Activated CD4-positive, alpha-beta T cell treated with anti-CD3 and anti-CD28 coated beads, Interleukin-2, Interleukin-4, amounts not matched to agents 100 ng/mL and 50 ng/mL, durations not matched to agents 16 hours and 8 hours (primary cell): ENCODE results near the gene SPTBN1.

Experiments used
- DNase-seq: peaks from one replicate; pipeline ENCODE4 v3.0.0-alpha.2; 2020; ENCODE audit warnings: low spot score

The SPTBN1 gene

DNA sequence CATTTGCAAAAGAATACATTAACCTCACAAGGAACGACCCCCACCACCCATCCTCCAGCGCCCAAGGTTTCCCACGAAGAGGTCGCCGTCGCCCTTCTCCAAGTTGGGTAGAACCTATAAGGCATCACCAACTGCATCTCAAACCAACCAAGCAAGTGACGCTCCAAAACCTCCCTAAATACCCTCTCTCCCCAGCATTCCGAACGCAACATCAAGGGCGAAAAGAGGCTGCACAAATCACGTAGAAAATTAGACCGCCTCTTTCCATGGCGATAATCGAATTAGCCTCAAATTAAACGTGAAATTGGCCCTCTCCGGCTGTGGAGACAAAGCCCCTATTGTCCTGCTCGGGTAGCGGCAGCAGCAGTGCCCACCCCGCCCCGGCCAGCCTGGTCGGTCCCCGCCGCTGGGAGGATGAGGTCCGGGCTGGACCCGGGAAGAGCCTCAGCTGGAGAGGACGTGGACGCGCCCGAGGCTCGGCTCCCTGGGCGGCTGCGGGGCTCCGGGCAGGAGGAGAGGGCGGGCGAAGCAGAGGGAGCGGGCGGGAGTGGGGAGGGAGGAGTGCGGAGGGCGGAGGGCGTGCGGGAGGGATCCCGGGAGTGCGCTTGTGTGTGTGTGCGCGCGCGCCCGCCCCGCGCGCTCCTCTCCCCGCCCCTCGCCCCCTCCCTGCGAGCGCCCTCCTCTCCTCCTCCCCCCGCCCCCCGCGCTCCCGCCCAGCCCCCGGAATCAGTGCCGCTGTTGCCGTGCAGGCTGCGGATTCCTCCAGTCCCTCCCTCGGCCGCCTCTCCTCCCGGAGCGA lies at the start of gene SPTBN1:
TSS of gene SPTBN1 (plus strand) at position 765 of the 799 bp plus-strand sequence. CDS start 70,092 bp downstream, outside the sequence.
- DNase-seq, result no peak

DNA sequence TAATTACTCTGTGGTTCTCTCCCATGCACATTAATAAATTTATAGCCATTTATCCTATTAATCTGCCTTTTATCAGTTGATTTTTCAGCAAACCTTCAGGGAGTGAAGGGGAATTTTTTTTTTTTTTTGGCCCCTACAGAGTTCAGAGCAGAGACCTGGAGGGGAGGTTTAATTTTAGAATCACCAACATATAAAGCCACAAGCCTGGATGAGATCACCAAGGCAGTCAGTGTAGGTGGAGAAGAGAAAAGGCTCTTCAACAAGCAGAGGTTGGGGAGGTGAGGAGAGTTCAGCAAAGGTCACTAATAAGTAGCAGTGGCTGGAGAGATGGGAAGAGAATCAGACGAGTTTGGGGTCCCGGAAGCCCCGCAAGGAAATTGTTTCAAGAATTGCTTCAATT lies 48.4 kb upstream of the SPTBN1 start:
- DNase-seq, result no peak

DNA sequence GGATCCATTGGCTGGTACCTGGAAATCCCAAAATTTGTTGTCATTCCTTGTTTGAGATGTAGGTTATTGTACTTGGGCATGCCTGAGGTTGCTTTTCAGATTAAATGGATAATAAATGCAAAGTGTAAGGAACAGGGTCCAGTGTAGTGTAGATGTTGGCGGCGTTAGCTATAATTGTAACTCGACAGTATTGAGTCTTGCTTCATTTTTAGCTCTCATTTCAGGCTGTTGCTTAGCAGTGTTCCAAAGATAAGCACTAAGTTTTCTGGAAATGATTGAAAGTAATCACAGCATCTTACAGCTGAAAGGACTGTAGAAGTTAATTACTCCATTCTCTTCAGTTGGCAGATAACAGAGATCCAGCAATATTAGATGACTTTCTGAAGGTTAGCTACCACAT lies 47.8 kb upstream of the SPTBN1 start:
- no peak for DNase-seq

DNA sequence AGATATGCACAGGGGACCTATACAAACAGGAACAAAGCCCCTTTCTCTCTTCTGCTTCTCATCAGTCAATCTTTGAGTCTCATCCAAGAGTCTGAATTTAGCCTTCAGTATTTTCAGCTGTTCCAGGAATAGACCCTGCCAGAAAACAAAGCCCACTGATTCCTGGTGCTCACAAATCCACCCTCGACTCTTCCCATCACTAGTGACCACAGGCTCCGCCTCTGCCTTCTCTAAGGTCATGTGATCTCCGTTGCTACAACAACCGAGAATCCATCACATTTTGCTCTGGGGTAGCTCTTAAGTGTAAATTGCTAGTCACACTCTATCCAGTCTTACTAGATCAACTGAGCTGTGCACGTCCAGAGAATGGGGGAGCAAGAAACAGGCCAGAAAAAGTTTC lies 46.4 kb upstream of the SPTBN1 start:
- no peak for DNase-seq

DNA sequence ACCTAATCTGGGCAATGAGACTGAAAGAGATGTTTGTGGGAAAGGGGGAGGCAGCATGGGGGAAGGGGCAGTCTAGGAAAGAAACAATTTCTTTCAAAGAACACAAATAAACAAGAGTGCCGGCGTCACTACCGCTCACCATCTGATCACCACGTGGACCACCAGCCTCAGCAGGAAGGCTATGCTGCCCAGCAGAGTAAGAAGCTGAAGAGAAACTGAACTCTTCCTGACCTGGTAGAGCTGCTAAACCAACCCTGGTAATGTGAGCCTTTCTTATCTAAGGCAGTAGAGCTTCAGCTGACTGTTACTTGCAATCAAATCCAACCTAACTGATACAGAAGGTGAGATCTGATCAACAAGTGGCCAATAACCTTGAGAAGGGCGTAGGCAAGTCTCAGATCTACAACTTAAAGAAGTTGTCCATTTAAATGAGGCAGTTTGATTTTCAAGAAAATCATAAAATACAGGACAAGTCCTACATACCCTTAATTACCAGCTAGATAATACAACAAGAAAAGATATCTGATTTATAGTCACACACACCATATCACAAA lies 44.2 kb upstream of the SPTBN1 start:
- DNase-seq, result no peak

DNA sequence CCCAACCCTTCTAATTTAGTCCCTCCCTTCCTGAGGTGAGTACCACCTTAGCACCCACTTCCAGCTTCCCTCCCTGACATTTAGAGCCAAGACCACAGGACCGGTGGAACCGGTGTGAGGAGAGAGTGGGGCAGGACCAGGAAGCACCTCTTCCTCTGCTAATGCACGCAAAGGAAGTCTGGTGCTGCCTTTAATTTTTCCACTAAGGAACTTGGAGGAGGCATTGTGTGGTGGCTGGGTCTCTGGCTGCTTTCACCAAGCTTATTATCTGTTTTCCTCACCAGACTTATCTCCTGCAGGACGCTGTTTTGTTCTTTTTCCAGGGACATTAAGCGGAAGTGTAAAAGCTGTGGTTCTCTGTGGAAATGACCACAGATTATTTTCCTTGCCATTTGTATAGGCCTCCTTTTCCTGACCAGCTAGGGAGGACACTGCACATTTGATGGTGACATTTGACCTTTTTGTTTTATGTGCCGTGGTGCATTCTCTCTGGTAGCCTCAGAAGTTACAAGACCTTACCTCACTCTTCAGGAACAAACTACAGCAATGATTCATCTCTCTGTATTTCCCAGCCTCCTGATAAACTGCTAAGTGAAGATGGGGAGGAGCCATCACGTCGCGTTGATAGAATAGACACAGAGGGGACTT lies 39.8 kb upstream of the SPTBN1 start:
- no peak for DNase-seq

DNA sequence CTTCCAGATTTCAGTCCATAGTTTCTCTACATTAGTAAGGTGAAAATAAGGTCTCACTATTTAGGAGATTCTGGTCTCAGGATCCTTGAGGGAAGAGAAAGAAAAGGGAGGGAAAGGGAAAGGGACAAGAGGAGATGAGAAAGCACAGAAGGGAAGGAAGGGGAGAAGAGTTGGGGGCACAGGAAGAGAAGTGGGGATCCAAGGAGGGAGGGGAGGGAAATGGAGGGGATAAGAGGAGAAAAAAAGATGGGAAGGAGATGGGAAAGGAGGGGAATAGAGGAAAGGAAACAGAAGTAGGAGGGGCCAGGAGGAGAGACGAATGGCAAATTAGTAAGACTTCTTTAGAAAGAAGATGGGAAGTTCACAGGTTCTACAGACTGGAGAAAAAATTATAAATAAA lies 39.2 kb upstream of the SPTBN1 start:
- DNase-seq, result no peak

DNA sequence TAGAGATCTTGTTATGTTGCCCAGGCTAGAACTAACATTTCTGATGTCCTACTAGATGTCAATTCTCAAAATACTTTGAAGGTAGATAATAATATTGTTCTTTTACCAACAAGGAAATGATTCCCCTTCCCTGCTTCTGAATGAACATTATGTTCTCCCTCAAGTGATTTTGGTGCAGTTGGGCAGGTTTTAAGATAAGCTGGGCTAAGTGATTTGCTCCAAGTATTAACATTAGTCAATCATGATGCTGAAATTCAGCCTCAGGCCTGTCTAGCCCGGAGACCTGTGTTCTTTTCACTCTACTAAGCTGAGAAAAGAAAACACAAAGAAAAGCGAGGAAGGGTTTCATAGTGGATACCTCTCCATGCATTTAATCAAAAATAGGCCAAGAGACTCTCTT lies 38.5 kb upstream of the SPTBN1 start:
- DNase-seq, result no peak

DNA sequence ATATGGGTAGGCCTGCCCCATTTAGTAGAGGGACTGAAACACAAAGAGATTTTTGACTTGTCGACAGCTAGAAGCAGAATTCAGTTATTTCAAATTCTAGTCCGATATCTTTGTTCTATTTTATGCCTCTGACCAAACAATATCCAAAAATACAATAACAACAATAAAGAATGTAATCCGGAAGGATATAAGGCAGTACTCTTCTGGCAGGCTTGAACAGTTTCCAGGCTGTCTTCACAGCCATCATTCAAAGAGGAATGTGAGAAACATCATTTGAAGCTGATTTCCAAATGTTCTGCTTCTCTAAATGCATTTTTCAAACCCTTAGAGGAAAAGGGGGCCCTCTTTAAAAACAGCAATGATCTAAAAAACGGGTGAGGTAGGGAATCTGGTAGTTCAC lies 36.7 kb upstream of the SPTBN1 start:
- no peak for DNase-seq

DNA sequence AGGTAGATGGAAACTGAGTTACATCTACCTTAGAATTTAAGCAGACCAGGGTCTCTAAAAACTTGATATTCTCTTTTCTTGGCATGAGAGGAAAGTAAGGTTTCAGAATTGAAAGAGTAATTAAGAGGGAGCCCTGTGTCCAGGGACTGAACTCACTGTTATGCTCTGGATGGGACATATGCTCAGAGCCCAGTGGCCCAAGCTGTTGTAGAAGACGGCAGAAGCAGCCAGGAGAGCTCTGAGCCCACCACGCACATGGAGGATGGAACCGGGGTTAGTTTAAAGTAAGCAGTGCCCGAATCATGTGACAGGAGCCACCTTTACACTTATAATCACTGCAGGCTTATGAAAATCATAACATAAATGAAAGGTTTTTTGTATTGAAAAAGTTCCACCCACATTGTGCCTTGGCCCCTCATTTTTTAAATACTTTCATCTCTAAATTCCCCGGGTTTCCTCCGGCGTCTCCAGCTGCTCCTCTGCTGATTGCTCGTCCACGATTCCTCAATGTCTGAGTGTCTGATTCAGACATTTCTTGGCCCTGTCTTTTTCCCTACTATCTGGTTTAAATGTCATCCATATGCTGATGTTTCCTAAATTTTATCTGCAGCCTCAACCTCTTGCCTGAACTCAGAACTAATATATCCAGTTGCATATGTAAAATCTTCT lies 36.1 kb upstream of the SPTBN1 start:
- no peak for DNase-seq

DNA sequence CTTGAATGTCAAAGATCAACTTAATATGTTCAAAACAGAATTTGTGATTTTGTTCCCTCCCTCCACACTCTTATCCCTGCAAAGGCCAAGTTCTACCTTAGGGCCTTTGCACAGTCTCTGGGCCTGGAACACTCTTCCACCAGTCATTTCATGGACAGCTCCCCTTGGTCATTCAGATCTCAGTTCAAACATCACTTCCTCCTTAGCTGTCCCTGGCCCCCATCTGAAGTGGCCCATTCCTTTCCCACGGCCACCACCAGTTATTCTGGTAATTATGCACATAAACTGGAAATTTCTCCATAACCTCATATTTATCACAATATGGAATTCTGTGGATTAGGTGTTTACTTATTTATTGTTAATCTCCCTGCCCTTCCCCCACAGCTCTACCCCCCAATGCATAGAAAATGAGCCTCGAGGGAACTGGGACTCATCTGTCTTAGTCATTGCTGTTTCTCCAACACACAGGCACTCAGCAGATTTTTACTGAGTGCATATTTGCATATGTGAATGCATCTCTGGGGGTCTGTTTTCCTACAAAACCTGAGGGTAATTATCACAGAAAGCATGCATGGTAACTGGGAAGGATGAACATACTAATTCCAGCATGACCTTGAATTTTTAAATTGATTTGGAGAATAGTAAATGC lies 35.5 kb upstream of the SPTBN1 start:
- no peak for DNase-seq

DNA sequence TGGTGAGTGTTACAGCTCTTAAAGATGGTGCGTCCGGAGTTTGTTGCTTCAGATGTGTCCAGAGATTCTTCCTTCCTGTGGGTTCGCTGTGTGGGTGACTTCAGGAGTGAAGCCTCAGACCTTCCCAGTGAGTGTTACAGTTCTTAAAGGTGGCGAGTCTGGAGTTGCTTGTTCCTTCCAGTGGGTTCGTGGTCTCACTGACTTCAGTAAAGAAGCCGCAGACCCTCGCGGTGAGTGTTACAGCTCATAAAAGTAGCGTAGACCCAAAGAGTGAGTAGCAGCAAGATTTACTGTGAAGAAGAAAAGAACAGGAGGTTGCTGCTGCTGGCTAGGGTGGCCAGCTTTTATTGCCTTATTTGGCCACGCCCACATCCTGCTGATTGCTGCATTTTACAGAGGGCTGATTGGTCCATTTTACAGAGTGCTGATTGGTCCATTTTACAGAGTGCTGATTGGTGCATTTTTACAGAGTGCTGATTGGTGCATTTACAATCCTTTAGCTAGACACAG lies 34.0 kb upstream of the SPTBN1 start:
- DNase-seq, result peak; percentile 11

DNA sequence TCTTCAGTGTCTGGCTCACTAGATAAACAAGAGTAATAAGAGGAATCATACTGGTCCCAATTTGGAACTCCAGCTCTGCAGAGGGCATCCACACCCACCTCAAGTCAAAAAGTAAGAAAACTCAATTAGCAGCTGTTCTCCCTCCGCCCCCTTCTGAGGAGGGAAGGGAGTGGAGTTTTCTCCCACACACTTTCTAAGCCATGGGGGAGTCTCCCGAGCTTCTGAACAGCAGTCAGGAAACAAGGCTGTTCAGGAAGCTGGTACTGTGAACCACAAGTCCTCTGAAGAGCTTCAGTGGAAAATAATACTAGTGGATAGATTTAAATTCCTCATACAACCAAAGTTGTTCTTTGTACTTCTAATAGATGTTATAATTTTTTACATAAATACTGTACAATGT lies 32.9 kb upstream of the SPTBN1 start:
- no peak for DNase-seq

DNA sequence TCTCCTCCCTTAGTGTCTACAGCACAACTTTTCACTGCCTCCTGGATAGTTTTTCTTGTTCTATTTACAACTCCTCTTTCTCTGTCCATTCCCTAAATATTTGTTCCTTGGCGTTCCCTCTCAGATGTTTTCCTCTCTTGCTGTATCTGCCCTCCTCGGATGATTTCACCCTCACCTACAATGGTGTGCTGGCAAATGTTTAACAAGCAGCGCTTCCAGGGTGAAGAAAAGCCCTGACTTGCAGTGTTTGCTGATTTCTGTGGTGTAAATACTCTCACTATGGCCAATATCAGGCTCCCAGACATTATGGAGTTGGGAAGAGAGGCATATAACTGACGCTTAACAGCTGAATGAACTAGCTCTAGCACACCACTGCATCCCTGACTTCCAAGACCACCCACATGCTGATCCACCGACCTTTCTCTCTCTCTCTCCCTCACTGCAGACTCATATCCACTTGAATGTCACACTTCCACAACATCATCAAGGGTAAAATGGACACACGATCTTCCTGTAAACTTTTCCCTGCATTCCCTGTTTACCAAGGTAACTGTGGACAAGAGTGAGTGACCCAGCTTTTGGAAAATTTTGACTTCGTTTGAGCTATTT lies 31.5 kb upstream of the SPTBN1 start:
- DNase-seq, result no peak

DNA sequence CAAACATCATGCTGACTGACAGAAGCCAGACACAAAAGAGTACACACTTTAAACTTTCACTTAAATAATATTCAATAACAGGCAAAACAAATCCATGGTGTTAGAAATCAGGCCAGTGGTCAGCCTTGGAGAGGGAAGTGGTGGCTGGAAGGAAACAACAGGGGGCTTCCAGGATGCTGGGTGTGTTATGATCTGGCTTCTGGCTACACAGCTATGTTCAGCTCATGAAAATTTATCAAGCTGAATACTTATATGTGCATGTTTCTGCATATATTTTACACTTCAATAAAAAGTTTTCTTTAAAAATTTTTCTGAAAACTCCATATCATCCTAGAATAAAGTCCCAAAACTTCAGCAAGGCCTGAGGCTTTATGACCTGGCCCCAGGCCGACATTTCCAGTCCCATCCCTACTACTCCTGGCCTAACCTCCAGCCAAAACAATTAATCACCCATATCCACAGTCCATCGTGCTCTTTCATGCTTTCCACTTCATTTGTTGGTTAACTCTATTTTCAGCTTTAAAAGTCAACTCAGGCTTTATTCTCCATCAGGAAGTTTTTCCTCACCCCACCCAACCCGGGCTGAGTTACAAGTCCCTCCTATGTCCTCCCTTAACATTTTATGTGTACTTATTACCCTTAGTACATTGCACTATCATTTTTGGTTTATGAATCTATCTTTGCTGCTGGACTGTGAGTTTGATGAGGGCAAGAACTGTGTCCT lies 27.9 kb upstream of the SPTBN1 start:
- DNase-seq, result no peak

DNA sequence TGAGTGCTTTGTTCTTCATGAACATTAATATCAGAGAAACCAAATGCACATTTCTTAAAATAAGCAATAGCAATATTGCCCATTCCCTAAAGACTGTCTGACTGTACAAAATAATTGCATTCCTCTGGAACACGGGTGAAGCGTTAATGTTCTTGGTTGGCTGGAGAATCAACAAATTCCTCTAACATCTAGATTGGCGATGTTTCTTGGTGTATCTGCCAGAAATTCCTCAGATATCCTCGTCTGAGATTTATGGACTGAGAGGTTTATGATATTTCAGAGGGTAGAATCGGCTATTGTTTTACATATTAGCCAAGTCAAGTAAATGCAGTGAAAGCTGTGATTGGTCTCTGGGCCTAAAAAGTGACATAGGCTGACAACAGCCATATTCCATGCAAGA lies 27.1 kb upstream of the SPTBN1 start:
- no peak for DNase-seq

DNA sequence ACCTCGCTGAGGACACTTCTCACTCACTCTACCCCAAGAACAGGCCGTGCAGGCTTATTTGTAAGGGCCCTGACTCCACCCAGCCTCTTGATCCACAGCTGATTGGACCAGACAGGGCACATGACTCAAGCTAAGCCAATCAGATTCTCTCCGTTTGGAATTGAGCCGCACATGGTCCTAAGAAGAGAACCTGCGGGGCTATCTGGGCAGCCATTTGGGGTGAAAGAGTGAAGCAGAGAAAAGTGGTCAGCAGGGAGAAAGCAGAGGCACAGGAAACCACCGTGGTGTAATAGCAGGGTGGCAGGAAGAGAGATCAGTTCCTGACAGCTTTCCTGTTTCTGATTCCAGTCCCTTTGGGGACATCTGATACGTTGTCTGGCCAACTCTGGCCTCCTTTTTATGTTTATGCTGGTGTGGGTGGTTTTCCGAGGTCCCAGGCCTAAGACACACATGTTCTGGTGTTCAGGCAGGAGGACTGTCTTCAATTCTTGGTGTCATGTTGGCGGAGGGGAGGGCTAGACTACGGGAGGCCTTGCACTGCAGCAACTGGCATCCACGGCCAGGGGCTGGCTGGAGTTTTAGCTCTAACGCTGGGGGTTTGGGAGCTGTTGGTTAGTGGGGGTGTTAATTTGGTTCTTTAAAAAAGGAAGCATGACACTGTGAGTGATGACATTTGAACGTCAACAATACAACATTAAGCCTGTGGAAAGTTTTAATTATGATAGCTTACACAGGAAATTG lies 26.1 kb upstream of the SPTBN1 start:
- DNase-seq, result no peak

DNA sequence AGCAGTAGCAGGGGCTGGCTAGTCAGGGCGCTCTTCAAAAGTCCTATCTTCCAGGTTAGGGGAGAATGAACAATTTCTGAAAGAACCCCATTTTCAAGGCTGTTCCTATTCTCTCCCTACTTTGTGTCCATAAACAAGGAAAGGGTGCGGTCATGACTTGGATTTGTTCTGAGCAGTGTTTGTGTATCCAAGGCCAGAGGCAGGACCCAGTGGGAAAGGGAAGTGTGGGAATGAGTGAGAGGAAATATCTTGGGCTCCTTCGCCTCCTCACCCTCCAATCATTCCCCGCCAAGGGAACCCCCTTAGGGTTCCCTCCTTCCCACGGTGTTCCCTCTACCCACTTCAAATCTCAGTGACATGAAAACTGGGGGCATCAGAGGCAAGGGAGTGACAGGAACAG lies 25.5 kb upstream of the SPTBN1 start:
- no peak for DNase-seq

DNA sequence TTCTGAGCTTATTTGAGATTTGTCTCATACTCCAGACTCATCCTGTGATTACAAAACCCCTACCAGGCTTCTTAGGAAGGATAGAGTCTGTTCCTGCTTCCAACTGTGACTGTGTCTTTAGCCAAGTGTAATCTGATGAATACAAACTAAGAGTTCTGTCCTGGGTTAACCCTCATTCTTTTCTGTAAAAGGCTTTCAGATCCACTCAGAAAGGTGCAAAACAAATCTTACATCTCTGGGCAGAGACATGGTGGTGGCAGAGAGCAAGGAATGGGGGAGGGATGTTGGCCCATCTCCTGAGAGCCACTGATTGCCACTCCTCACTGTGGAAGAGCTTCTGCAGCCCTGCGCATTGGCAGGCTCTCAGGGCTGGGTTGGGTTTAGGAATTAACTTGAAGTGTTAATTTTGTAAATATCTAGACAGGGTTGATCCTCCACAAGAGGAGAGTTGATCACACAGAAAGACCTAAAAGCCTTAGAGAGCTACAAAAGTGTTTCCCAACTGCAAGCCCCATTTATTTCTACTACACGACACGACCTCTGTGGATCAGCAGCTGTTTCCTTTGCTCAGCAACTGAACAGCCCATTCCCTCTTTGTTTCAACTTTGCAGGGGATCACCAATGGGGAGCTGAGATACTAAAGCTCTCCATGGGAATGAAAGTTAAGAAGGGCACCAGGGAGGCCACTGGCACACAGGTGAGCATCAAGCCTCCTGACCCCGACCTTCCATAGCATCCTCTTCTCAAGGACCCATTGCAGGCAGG lies 23.7 kb upstream of the SPTBN1 start:
- DNase-seq, result no peak

DNA sequence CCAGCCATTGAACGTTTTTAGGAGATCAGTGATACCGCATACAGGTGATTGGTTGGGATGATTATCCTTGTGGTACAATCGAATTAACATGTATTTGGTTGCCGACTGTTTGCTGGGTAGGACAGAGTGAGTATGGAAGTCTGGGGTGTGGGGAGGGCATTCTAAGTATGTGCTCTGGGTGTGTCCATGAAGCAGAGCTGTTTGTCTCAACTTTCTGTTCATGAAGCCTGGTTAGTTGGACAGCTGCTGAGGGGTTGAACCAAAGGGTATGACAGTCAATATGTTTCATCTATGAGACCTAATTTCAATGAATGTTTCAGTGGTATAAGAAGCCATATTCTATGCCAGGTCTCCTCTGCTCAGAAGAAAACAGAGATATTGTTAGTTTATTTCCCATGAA lies 21.9 kb upstream of the SPTBN1 start:
- no peak for DNase-seq
